Progenitor cell of endocrine pancreas (in vitro differentiated cells): ENCODE results near the gene ATP2C1. TPM values are rescaled to one million over a fixed set of nuclear protein-coding genes. Genes with fewer than 3 reads are reported as not detected.

Source experiments
- DNase-seq: peaks from one replicate; pipeline ENCODE4 v3.0.0; 2021; ENCODE audit warnings: low spot score; ENCODE audit not compliant: unreplicated experiment
- H3K27ac Mint-ChIP-seq: 2 replicates; pipeline ENCODE4 v1.8.0; 2021; ENCODE audit warnings: mild to moderate bottlenecking, moderate library complexity, mixed read lengths
- H3K27me3 Mint-ChIP-seq: 2 replicates; pipeline ENCODE4 v1.8.0; 2021; ENCODE audit warnings: mixed read lengths
- H3K36me3 Mint-ChIP-seq: 2 replicates; pipeline ENCODE4 v1.8.0; 2022; ENCODE audit warnings: mixed read lengths; ENCODE audit not compliant: insufficient read depth
- H3K4me1 Mint-ChIP-seq: 2 replicates; pipeline ENCODE4 v1.8.0; 2021; ENCODE audit warnings: low read depth, mixed read lengths
- H3K4me3 Mint-ChIP-seq: 2 replicates; pipeline ENCODE4 v1.8.0; 2021; ENCODE audit warnings: low read depth, mild to moderate bottlenecking, moderate library complexity, mixed read lengths
- H3K9me3 Mint-ChIP-seq: 2 replicates; pipeline ENCODE4 v1.8.0; 2021; ENCODE audit warnings: low read depth, mixed read lengths
- CTCF ChIP-seq: fragments of 200-600 bp; sonication (generic); IDR thresholded peaks from one replicate; pipeline ENCODE4 v1.5.0; 2021; ENCODE audit warnings: antibody characterized with exemption, mild to moderate bottlenecking; ENCODE audit not compliant: unreplicated experiment
- total RNA-seq: library from RNA; stranded (reverse); gene quantifications from 2 replicates; pipeline ENCODE4 v1.2.1, GENCODE V29; 2021

Gene ATP2C1
- total RNA-seq, 1 donor from 2014 or later = 83.5 TPM

- no peak for TF ChIP-seq CTCF
- Mint-ChIP-seq H3K36me3 (peaks cover 10% of the 10 kb centered on the region), H3K4me1 (no peaks in the 10 kb centered on the region), H3K4me3 (no peak overlapping the region), H3K27ac (peak overlapping the region; percentile 27), H3K9me3 (no peaks in the 10 kb centered on the region), H3K27me3 (no peaks in the 10 kb centered on the region)
- no peak for DNase-seq
Observed at GRCh38 chr3:130990282-130990681, 96.4 kb downstream of the ATP2C1 start.

GRCh38 chr3:130991126-130991525, 97.2 kb downstream of the ATP2C1 start:
- Mint-ChIP-seq H3K27ac (no peak overlapping the region), H3K36me3 (peaks cover 10% of the 10 kb centered on the region), H3K4me3 (no peak overlapping the region), H3K27me3 (no peaks in the 10 kb centered on the region), H3K9me3 (no peaks in the 10 kb centered on the region), H3K4me1 (no peaks in the 10 kb centered on the region)
- TF ChIP-seq CTCF = no peak
- no peak for DNase-seq

GRCh38 chr3:130992344-130992743, 98.5 kb downstream of the ATP2C1 start:
- no peak overlapping the region for H3K27ac Mint-ChIP-seq
- no peaks in the 10 kb centered on the region for H3K9me3 Mint-ChIP-seq
- peaks cover 10% of the 10 kb centered on the region for H3K36me3 Mint-ChIP-seq
- no peaks in the 10 kb centered on the region for H3K27me3 Mint-ChIP-seq
- H3K4me1 Mint-ChIP-seq = no peaks in the 10 kb centered on the region
- TF ChIP-seq CTCF = no peak
- no peak overlapping the region for H3K4me3 Mint-ChIP-seq
- no peak for DNase-seq

GRCh38 chr3:130997289-130997688, 103.4 kb downstream of the ATP2C1 start:
- H3K27ac Mint-ChIP-seq = no peak overlapping the region
- H3K9me3 Mint-ChIP-seq = no peaks in the 10 kb centered on the region
- H3K4me3 Mint-ChIP-seq = no peak overlapping the region
- DNase-seq = no peak
- H3K4me1 Mint-ChIP-seq = no peaks in the 10 kb centered on the region
- peaks cover 7% of the 10 kb centered on the region for H3K36me3 Mint-ChIP-seq
- TF ChIP-seq CTCF = no peak
- H3K27me3 Mint-ChIP-seq = no peaks in the 10 kb centered on the region

GRCh38 chr3:131001071-131001470, 107.2 kb downstream of the ATP2C1 start:
- Mint-ChIP-seq H3K36me3 (peaks cover 11% of the 10 kb centered on the region), H3K27ac (no peak overlapping the region), H3K9me3 (no peaks in the 10 kb centered on the region), H3K4me1 (no peaks in the 10 kb centered on the region), H3K27me3 (no peaks in the 10 kb centered on the region), H3K4me3 (no peak overlapping the region)
- no peak for DNase-seq
- no peak for TF ChIP-seq CTCF

- no peak for TF ChIP-seq CTCF
Observed at GRCh38 chr3:131004603-131005002, 110.7 kb downstream of the ATP2C1 start.

More at GRCh38 chr3:131004603-131005002, 110.7 kb downstream of the ATP2C1 start:
- DNase-seq = no peak
- Mint-ChIP-seq H3K27me3 (no peaks in the 10 kb centered on the region), H3K27ac (peak overlapping the region; percentile 14), H3K36me3 (peaks cover 8% of the 10 kb centered on the region), H3K4me3 (no peak overlapping the region), H3K9me3 (no peaks in the 10 kb centered on the region), H3K4me1 (no peaks in the 10 kb centered on the region)
